HCT116 (cell line): ENCODE results near the gene STK32B. TPM values are rescaled to one million over a fixed set of nuclear protein-coding genes. Genes with fewer than 3 reads are reported as not detected.

Experiments used
- ATAC-seq: fragments of 200-7000 bp; cut with Tn5 transposase; 2 replicates; pipeline ENCODE4 v1.9.1; 2020; ENCODE audit warnings: mild to moderate bottlenecking, moderate library complexity
- BruUV-seq: library from RNA; stranded (reverse); fragments of 400-500 nt; replicated peaks from 2 replicates; lab custom pipeline; 2021; lab: Mats Ljungman, UMichigan
- CTCF ChIA-PET: fragments of 300-600 bp; sonication (Branson Sonifier 250); formaldehyde crosslinking; loops from one replicate; lab custom pipeline; 2021; ENCODE audit warnings: antibody characterized with exemption; lab: Charles Lee
- POLR2A ChIA-PET: fragments of 300-600, 350-600 bp; sonication (Branson Sonifier 250); formaldehyde crosslinking; loops from one replicate; lab custom pipeline; 2021; ENCODE audit warnings: antibody characterized with exemption; lab: Charles Lee
- RAD21 ChIA-PET, 2 experiments: fragments of 300-600 bp; sonication (Branson Sonifier 250); formaldehyde crosslinking; loops; one replicate each; lab custom pipeline; 2023; ENCODE audit warnings: low total read pairs in 2 of 2; ENCODE audit not compliant: uncharacterized antibody in 2 of 2, unreplicated experiment in 2 of 2, low non-redundant PET in 1 of 2; lab: Charles Lee
- DNase-seq: peaks from one replicate; pipeline ENCODE4 v3.0.0-alpha.2; 2010; ENCODE audit warnings: low read depth, low spot score
- H2AFZ ChIP-seq: fragments of 200-600 bp; shearing (Covaris generic), sonication (generic); 2 replicates; pipeline ENCODE4 v1.6.1; 2017; ENCODE audit warnings: low read depth, mixed run types, mixed read lengths, antibody characterized with exemption, low read length; ENCODE audit not compliant: poor library complexity, severe bottlenecking
- H3K27ac ChIP-seq: 2 replicates; pipeline ENCODE4 v1.5.1; 2012; ENCODE audit warnings: low read depth, low read length
- H3K27me3 ChIP-seq: fragments of 200-600 bp; sonication (generic); 2 replicates; pipeline ENCODE4 v1.6.1; 2016; ENCODE audit warnings: mixed run types, low read length, mixed read lengths; ENCODE audit not compliant: insufficient read depth
- H3K36me3 ChIP-seq, 2 experiments: fragments of 200-500 bp in 1 of 2; fragments of 200-600 bp in 1 of 2; sonication (Bioruptor generic) in 1 of 2; sonication (generic) in 1 of 2; 2 replicates each; pipeline versions ENCODE4 v1.5.1 to v1.6.1; 2014 to 2016; ENCODE audit warnings: low read length in 2 of 2, inconsistent platforms in 1 of 2, mixed read lengths in 1 of 2, mixed run types in 1 of 2; ENCODE audit not compliant: insufficient read depth in 2 of 2, control insufficient read depth in 1 of 2
- H3K4me1 ChIP-seq, 2 experiments: fragments of 200-600 bp in 1 of 2; sonication (generic) in 1 of 2; 2 replicates each; pipeline versions ENCODE4 v1.5.1 to v1.6.1; 2012 to 2017; ENCODE audit warnings: low read length in 2 of 2, inconsistent platforms in 1 of 2, mild to moderate bottlenecking in 1 of 2, mixed read lengths in 1 of 2, mixed run types in 1 of 2, moderate library complexity in 1 of 2; ENCODE audit not compliant: insufficient read depth in 2 of 2, control insufficient read depth in 1 of 2
- H3K4me2 ChIP-seq: fragments of 200-600 bp; sonication (generic); 2 replicates; pipeline ENCODE4 v1.6.1; 2017; ENCODE audit warnings: mixed run types, low read length, mixed read lengths
- H3K4me3 ChIP-seq, 2 experiments: fragments of 200-600 bp in 1 of 2; sonication (generic) in 1 of 2; replicated peaks in 1 of 2; 2 replicates each; pipeline ENCODE4 v1.5.1; 2011 to 2016; ENCODE audit warnings: low read length in 2 of 2, control low read depth in 1 of 2, low read depth in 1 of 2, mild to moderate bottlenecking in 1 of 2, mixed read lengths in 1 of 2, mixed run types in 1 of 2
- H3K79me2 ChIP-seq: fragments of 200-600 bp; sonication (generic); 2 replicates; pipeline ENCODE4 v1.6.1; 2017; ENCODE audit warnings: mild to moderate bottlenecking, mixed run types, low read length, moderate library complexity, mixed read lengths; ENCODE audit not compliant: insufficient read depth
- H3K9ac ChIP-seq: fragments of 200-600 bp; sonication (generic); 2 replicates; pipeline ENCODE4 v1.6.1; 2016; ENCODE audit warnings: low read length, mixed read lengths
- H3K9me2 ChIP-seq: fragments of 200-600 bp; sonication (generic), shearing (Covaris generic); 2 replicates; pipeline ENCODE4 v1.6.1; 2017; ENCODE audit warnings: mixed run types, mild to moderate bottlenecking, moderate library complexity; ENCODE audit not compliant: insufficient read depth
- H3K9me3 ChIP-seq, 2 experiments: fragments of 200-500 bp in 1 of 2; fragments of 200-600 bp in 1 of 2; sonication (Bioruptor generic) in 1 of 2; sonication (generic) in 1 of 2; 2 replicates each; pipeline ENCODE4 v1.6.1; 2014 to 2017; ENCODE audit warnings: low read length in 2 of 2, mixed read lengths in 2 of 2, inconsistent platforms in 1 of 2, low read depth in 1 of 2, mild to moderate bottlenecking in 1 of 2, mixed run types in 1 of 2, moderate library complexity in 1 of 2; ENCODE audit not compliant: control insufficient read depth in 1 of 2, insufficient read depth in 1 of 2
- H4K20me1 ChIP-seq: fragments of 200-600 bp; sonication (generic), shearing (Covaris generic); 2 replicates; pipeline ENCODE4 v1.6.1; 2017; ENCODE audit warnings: mixed run types, mild to moderate bottlenecking, moderate library complexity; ENCODE audit not compliant: insufficient read depth
- ATF3 ChIP-seq: IDR thresholded peaks from 2 replicates; pipeline ENCODE4 v1.6.1; 2012
- EGR1 ChIP-seq: IDR thresholded peaks from 2 replicates; pipeline ENCODE4 v1.6.1; 2012; ENCODE audit warnings: low read depth
- ELF1 ChIP-seq: IDR thresholded peaks from 2 replicates; pipeline ENCODE4 v1.6.1; 2012; ENCODE audit warnings: low read depth, borderline replicate concordance
- EZH2 ChIP-seq: fragments of 200-600 bp; sonication (generic); IDR thresholded peaks from 2 replicates; pipeline ENCODE4 v1.6.1; 2017; ENCODE audit warnings: antibody characterized with exemption, mixed run types
- EZH2phosphoT487 ChIP-seq: fragments of 200-600 bp; IDR thresholded peaks from 2 replicates; pipeline ENCODE4 v1.6.1; 2018; ENCODE audit warnings: antibody characterized with exemption, borderline replicate concordance
- FOSL1 ChIP-seq: IDR thresholded peaks from 2 replicates; pipeline ENCODE4 v1.6.1; 2012; ENCODE audit warnings: low read depth
- JUND ChIP-seq: IDR thresholded peaks from 2 replicates; pipeline ENCODE4 v1.6.1; 2012
- MAX ChIP-seq: IDR thresholded peaks from 2 replicates; pipeline ENCODE4 v1.6.1; 2012
- POLR2A ChIP-seq: IDR thresholded peaks from 2 replicates; pipeline ENCODE4 v1.7.0; 2011; ENCODE audit warnings: borderline replicate concordance; ENCODE audit not compliant: insufficient read depth, insufficient read length; ENCODE audit errors: extremely low read depth
- POLR2AphosphoS5 ChIP-seq: IDR thresholded peaks from 2 replicates; pipeline ENCODE4 v1.6.1; 2011; ENCODE audit warnings: mild to moderate bottlenecking, low read depth, low read length, moderate library complexity
- RAD21 ChIP-seq: IDR thresholded peaks from 2 replicates; pipeline ENCODE4 v1.6.1; 2012; ENCODE audit warnings: low read depth, mild to moderate bottlenecking
- SIN3A ChIP-seq: IDR thresholded peaks from 2 replicates; pipeline ENCODE4 v1.6.1; 2012; ENCODE audit warnings: low read depth
- SP1 ChIP-seq: IDR thresholded peaks from 2 replicates; pipeline ENCODE4 v1.6.1; 2012; ENCODE audit warnings: low read depth
- ZFX ChIP-seq: fragments of 450-650 bp; IDR thresholded peaks from 2 replicates; pipeline ENCODE4 v1.6.1; 2017
- intact Hi-C: fragments of 100-400 bp; cut with micrococcal nuclease; formaldehyde crosslinking; loops from 2 replicates; pipeline ENCODE4 v1.10.0; 2022
- total RNA-seq: library from RNA; stranded (reverse); gene quantifications from one replicate; pipeline ENCODE4 v1.2.1, GENCODE V29; 2021; ENCODE audit not compliant: unreplicated experiment
- TF ChIP-seq, protein P1 (sequence below): IDR thresholded peaks from 2 replicates; pipeline ENCODE4 v1.6.1; 2011; ENCODE audit warnings: mild to moderate bottlenecking, low read length, moderate library complexity; ENCODE audit not compliant: insufficient replicate concordance; ENCODE audit errors: extremely low read depth

Gene STK32B
- total RNA-seq, 1 experiment from 2014 or later: not detected

DNA sequence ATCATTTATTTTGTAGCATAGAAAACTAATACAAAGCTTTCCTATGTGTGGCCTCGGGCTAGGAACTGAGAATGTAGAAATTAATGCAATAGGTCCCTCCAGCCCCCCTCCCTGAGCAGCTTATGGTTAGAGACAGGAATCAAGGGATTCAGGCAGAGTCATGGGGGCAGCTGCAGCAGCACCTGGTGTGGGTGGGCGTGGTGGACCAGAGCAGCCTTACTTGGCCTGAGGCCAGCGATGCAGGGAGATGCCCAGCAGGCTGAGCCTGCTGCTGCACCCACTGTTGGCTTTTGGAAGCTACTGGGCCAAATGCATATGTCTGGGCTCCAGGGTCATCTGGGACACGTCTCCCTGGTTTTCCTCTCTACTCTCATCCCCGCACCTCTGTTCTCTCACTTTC is 74.0 kb downstream of the STK32B start:
- Histone ChIP-seq H3K9me2 (no peaks in the 10 kb centered on the region), H3K27me3 (peaks cover 61% of the 10 kb centered on the region), H3K4me1 (no peaks in the 10 kb centered on the region), H3K27ac (no peak overlapping the region), H2AFZ (no peak overlapping the region), H3K79me2 (no peaks in the 10 kb centered on the region), H3K4me2 (no peak overlapping the region), H3K36me3 (no peaks in the 10 kb centered on the region), H3K9ac (no peak overlapping the region), H3K9me3 (no peaks in the 10 kb centered on the region), H3K4me3 (no peak overlapping the region), H4K20me1 (no peaks in the 10 kb centered on the region)
- no TSS peak for BruUV-seq
- intact Hi-C loops: no loop called here
- ATAC-seq (no peak), DNase-seq (no peak)
- TF ChIP-seq SP1 (no peak), POLR2AphosphoS5 (no peak), RAD21 (no peak), EZH2 (no peak), MAX (no peak), EGR1 (no peak), ATF3 (no peak), ZFX (no peak)
- TF ChIP-seq, protein P1, sequence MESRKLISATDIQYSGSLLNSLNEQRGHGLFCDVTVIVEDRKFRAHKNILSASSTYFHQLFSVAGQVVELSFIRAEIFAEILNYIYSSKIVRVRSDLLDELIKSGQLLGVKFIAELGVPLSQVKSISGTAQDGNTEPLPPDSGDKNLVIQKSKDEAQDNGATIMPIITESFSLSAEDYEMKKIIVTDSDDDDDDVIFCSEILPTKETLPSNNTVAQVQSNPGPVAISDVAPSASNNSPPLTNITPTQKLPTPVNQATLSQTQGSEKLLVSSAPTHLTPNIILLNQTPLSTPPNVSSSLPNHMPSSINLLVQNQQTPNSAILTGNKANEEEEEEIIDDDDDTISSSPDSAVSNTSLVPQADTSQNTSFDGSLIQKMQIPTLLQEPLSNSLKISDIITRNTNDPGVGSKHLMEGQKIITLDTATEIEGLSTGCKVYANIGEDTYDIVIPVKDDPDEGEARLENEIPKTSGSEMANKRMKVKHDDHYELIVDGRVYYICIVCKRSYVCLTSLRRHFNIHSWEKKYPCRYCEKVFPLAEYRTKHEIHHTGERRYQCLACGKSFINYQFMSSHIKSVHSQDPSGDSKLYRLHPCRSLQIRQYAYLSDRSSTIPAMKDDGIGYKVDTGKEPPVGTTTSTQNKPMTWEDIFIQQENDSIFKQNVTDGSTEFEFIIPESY: no peak
- ChIA-PET CTCF (no interaction called here), POLR2A (no interaction called here), RAD21 (no interaction called here)

GRCh38 chr4:5126231-5126630 is 75.0 kb downstream of the STK32B start:
- Histone ChIP-seq H3K4me1 (no peaks in the 10 kb centered on the region), H3K79me2 (no peaks in the 10 kb centered on the region), H3K27ac (no peak overlapping the region), H3K4me2 (no peak overlapping the region), H3K9me3 (no peaks in the 10 kb centered on the region), H3K9ac (no peak overlapping the region), H4K20me1 (no peaks in the 10 kb centered on the region)
- ChIA-PET CTCF (no interaction called here), RAD21 (no interaction called here), POLR2A (no interaction called here)
- ATAC-seq: no peak
- intact Hi-C loops: no loop called here
- TF ChIP-seq ELF1 (no peak), FOSL1 (no peak), JUND (no peak), SIN3A (no peak), EZH2phosphoT487 (no peak), POLR2A (no peak)
- TF ChIP-seq, all 23 proteins: peak for 0
- no peak overlapping the region for H3K4me3 ChIP-seq
- DNase-seq: no peak
- no peak overlapping the region for H2AFZ ChIP-seq
- peaks cover 70% of the 10 kb centered on the region for H3K27me3 ChIP-seq
- H3K36me3 ChIP-seq: no peaks in the 10 kb centered on the region
- no TSS peak for BruUV-seq
- no peaks in the 10 kb centered on the region for H3K9me2 ChIP-seq
